ENCODE results near the gene NEMP2. TPM values are rescaled to one million over a fixed set of nuclear protein-coding genes. Genes with fewer than 3 reads are reported as not detected.

Gene NEMP2
- total RNA-seq, 1 donor from 2014 or later: 13.8 TPM

DNA sequence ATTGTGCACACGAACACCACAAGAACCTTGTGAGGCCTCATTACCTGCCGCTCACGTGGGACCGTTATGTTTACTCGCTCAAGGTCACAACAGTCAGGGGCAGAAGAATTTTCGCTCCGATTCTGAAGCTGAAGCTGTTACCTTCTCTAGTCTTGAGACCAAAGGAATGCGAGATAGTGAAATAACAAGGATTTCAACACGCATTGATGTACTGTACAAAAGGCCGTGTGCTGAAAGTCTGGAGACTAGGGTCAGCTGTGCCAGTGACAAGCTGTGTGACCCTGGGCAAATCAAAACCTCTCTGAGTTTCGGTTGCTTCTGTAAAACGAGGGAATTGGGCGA lies 583 bp downstream of the NEMP2 start:
- peak overlapping the region; percentile 91 for H3K4me3 Mint-ChIP-seq
- H3K27me3 Mint-ChIP-seq (ENCODE audit: insufficient read depth, low read depth): no peaks in the 10 kb centered on the region
- H3K4me2 ChIP-seq: peak overlapping the region; percentile 86
- peak overlapping the region; percentile 98 for H3K27ac Mint-ChIP-seq
- H4K20me1 ChIP-seq (ENCODE audit: low read depth): no peaks in the 10 kb centered on the region
- H3K79me2 ChIP-seq (ENCODE audit: low read depth): no peaks in the 10 kb centered on the region
- H3F3A ChIP-seq (ENCODE audit: low read depth): peaks cover 42% of the 10 kb centered on the region
- peaks cover 27% of the 10 kb centered on the region for H3K4me1 ChIP-seq
- DNase-seq (ENCODE audit: low spot score): no peak
- no peak overlapping the region for H3K9ac ChIP-seq
- no peaks in the 10 kb centered on the region for H3K27me3 ChIP-seq
- peaks cover 4% of the 10 kb centered on the region for H3K9me3 ChIP-seq (ENCODE audit: low read depth)
- H3K36me3 Mint-ChIP-seq: peaks cover 11% of the 10 kb centered on the region
- no peaks in the 10 kb centered on the region for H3K36me3 ChIP-seq
- H3K4me3 ChIP-seq: peak overlapping the region; percentile 62
- peak overlapping the region; percentile 86 for H3K27ac ChIP-seq
- H3K9me3 Mint-ChIP-seq: peaks cover 20% of the 10 kb centered on the region
- peak overlapping the region; percentile 94 for H2AFZ ChIP-seq (replicated peaks)
- H3K4me1 Mint-ChIP-seq: peaks cover 24% of the 10 kb centered on the region
- no peak for TF ChIP-seq CTCF (IDR thresholded peaks at IDR 0.05)
- no peak for TF ChIP-seq EZH2phosphoT487 (IDR thresholded peaks at IDR 0.05)
- TF ChIP-seq EZH2 (IDR thresholded peaks at IDR 0.05): no peak

GRCh38 chr2:190533175-190533967 lies 1.2 kb downstream of the NEMP2 start:
- Histone ChIP-seq H3K27ac (no peak overlapping the region), H3K27me3 (no peaks in the 10 kb centered on the region), H3K9me3 (ENCODE audit: low read depth) (no peaks in the 10 kb centered on the region), H3K79me2 (ENCODE audit: low read depth) (no peaks in the 10 kb centered on the region), H3K4me3 (peak overlapping the region; percentile 62), H3F3A (ENCODE audit: low read depth) (peaks cover 42% of the 10 kb centered on the region), H2AFZ (replicated peaks) (peak overlapping the region; percentile 94), H3K4me2 (peak overlapping the region; percentile 86), H3K36me3 (no peaks in the 10 kb centered on the region), H3K4me1 (peaks cover 27% of the 10 kb centered on the region), H4K20me1 (ENCODE audit: low read depth) (no peaks in the 10 kb centered on the region), H3K9ac (no peak overlapping the region)
- TF ChIP-seq CTCF (IDR thresholded peaks at IDR 0.05): no peak
- no peak for TF ChIP-seq EZH2 (IDR thresholded peaks at IDR 0.05)
- TF ChIP-seq EZH2phosphoT487 (IDR thresholded peaks at IDR 0.05): no peak
- peaks cover 14% of the 10 kb centered on the region for H3K9me3 Mint-ChIP-seq
- H3K36me3 Mint-ChIP-seq: peaks cover 8% of the 10 kb centered on the region
- H3K27me3 Mint-ChIP-seq (ENCODE audit: insufficient read depth, low read depth): no peaks in the 10 kb centered on the region
- DNase-seq (ENCODE audit: low spot score): no peak
- H3K4me1 Mint-ChIP-seq: peaks cover 24% of the 10 kb centered on the region
- peak overlapping the region; percentile 98 for H3K27ac Mint-ChIP-seq
- H3K4me3 Mint-ChIP-seq: peak overlapping the region; percentile 91

- Histone ChIP-seq H3K36me3 (no peaks in the 10 kb centered on the region), H3K9ac (no peak overlapping the region), H4K20me1 (ENCODE audit: low read depth) (no peaks in the 10 kb centered on the region), H3K9me3 (ENCODE audit: low read depth) (no peaks in the 10 kb centered on the region), H3K4me3 (no peak overlapping the region), H3K79me2 (ENCODE audit: low read depth) (no peaks in the 10 kb centered on the region), H3K27ac (no peak overlapping the region), H2AFZ (replicated peaks) (no peak overlapping the region), H3F3A (ENCODE audit: low read depth) (peaks cover 42% of the 10 kb centered on the region), H3K27me3 (no peaks in the 10 kb centered on the region), H3K4me1 (peaks cover 27% of the 10 kb centered on the region), H3K4me2 (no peak overlapping the region)
- TF ChIP-seq EZH2phosphoT487 (IDR thresholded peaks at IDR 0.05) (no peak), EZH2 (IDR thresholded peaks at IDR 0.05) (no peak), CTCF (IDR thresholded peaks at IDR 0.05) (no peak)
- Mint-ChIP-seq H3K27ac (no peak overlapping the region), H3K9me3 (peaks cover 9% of the 10 kb centered on the region), H3K4me3 (no peak overlapping the region), H3K27me3 (ENCODE audit: insufficient read depth, low read depth) (no peaks in the 10 kb centered on the region), H3K4me1 (peaks cover 24% of the 10 kb centered on the region), H3K36me3 (peaks cover 8% of the 10 kb centered on the region)
- no peak for DNase-seq (ENCODE audit: low spot score)
Measured at GRCh38 chr2:190532581-190532980, 1.9 kb downstream of the NEMP2 start.
